Gastrocnemius medialis (tissue), 4 donors: ENCODE measurements around the gene KCNAB1. TPM values are rescaled to one million over a fixed set of nuclear protein-coding genes. Genes with fewer than 3 reads are reported as not detected.

Source experiments
- ATAC-seq, 2 donors: fragments of 150-250 bp; one replicate each; pipeline ENCODE4 v1.9.1; 2016
- DNase-seq, 2 donors: peaks; one replicate each; pipeline ENCODE4 v3.0.0-alpha.2; 2019
- H3K27ac ChIP-seq, 4 donors: fragments of 200-600 bp; sonication (generic); 1 replicate in 1 of 4; 2 replicates in 3 of 4; pipeline ENCODE4 v1.5.1; 2016 to 2018; ENCODE audit warnings: mild to moderate bottlenecking in 2 of 4, moderate library complexity in 1 of 4
- H3K27me3 ChIP-seq, 3 donors: fragments of 200-600 bp; sonication (generic) in 2 of 3; 1 replicate in 1 of 3; 2 replicates in 2 of 3; pipeline versions ENCODE4 v1.5.1 to v1.6.0; 2016 to 2019; ENCODE audit warnings: mild to moderate bottlenecking in 1 of 3, moderate library complexity in 1 of 3
- H3K36me3 ChIP-seq, 2 donors: fragments of 200-600 bp; sonication (generic) in 1 of 2; one replicate each; pipeline ENCODE4 v1.5.1; 2017 to 2018
- H3K4me1 ChIP-seq, 2 donors: fragments of 200-600 bp; sonication (generic) in 1 of 2; one replicate each; pipeline ENCODE4 v1.5.1; 2016 to 2017; ENCODE audit warnings: mild to moderate bottlenecking in 2 of 2
- H3K4me3 ChIP-seq, 4 donors: fragments of 200-600 bp; sonication (generic) in 3 of 4; 1 replicate in 1 of 4; 2 replicates in 3 of 4; pipeline ENCODE4 v1.5.1; 2016 to 2019; ENCODE audit warnings: mild to moderate bottlenecking in 2 of 4
- H3K9me3 ChIP-seq, 3 donors: fragments of 200-600 bp; sonication (generic) in 2 of 3; 1 replicate in 1 of 3; 2 replicates in 2 of 3; pipeline ENCODE4 v1.5.1; 2016 to 2019
- POLR2A ChIP-seq, 2 donors: fragments of 450-650 bp; IDR thresholded peaks; one replicate each; pipeline ENCODE4 v1.6.1; 2017; ENCODE audit warnings: antibody characterized with exemption in 2 of 2, mild to moderate bottlenecking in 2 of 2, moderate library complexity in 2 of 2
- in situ Hi-C, 4 donors: fragments of 200-750 bp; cut with MboI; loops; one replicate each; pipeline versions ENCODE4 v1.15.0 to v1.8.0; 2017; ENCODE audit warnings: low sequenced_read_pairs in 4 of 4
- intact Hi-C: fragments of 100-400 bp; cut with DNase I; formaldehyde crosslinking; loops from one replicate; pipeline ENCODE4 v1.15.1; 2023; ENCODE audit warnings: low total_unique reads
- total RNA-seq, 4 donors: library from RNA; depleted of rRNA; stranded (reverse); fragments of >200 nt; gene quantifications; one replicate each; pipeline versions ENCODE4 v1.1.0 to v1.2.3, GENCODE V29; 2016
- TF ChIP-seq, protein P1 (sequence below), 5 experiments: fragments of 450-650 bp in 3 of 5; fragments of 200-600 bp in 2 of 5; sonication (generic) in 2 of 5; IDR thresholded peaks in 4 of 5; conservative IDR thresholded peaks in 1 of 5; 1 replicate in 4 of 5; 2 replicates in 1 of 5; pipeline ENCODE4 v1.5.1; 2016 to 2019; ENCODE audit warnings: antibody characterized with exemption in 5 of 5, mild to moderate bottlenecking in 3 of 5, moderate library complexity in 3 of 5

Gene KCNAB1
- total RNA-seq, 4 donors from 2014 or later: 0.46 to 3.6 (median 1.9) TPM

DNA sequence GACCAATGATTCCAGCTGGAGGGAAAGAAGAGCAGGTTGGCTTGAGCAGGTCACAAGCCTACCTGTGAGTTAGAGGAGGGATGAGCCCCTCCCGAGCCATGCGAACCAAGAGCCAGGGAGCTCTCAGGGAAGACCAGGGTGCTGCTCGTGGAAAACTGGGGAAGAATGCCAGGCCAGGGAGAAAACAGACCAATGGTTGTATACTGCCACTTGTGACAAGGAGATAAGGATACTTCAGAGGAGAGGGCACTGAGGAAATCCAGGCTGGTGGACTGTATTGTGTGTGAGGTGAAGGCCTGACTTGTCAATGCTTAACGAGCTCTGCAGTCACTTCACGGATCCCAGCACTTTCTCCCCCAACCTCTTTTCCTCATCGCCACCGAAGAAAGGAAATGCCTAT is 256.9 kb downstream of the KCNAB1 start:
- Histone ChIP-seq H3K9me3 (no peaks in the 10 kb centered on the region), H3K4me1 (no peaks in the 10 kb centered on the region), H3K27me3 (no peaks in the 10 kb centered on the region), H3K4me3 (no peak overlapping the region), H3K27ac (no peak overlapping the region), H3K36me3 (no peaks in the 10 kb centered on the region)
- in situ Hi-C loops (no loop called here), intact Hi-C loops (no loop called here)
- TF ChIP-seq, protein P1, sequence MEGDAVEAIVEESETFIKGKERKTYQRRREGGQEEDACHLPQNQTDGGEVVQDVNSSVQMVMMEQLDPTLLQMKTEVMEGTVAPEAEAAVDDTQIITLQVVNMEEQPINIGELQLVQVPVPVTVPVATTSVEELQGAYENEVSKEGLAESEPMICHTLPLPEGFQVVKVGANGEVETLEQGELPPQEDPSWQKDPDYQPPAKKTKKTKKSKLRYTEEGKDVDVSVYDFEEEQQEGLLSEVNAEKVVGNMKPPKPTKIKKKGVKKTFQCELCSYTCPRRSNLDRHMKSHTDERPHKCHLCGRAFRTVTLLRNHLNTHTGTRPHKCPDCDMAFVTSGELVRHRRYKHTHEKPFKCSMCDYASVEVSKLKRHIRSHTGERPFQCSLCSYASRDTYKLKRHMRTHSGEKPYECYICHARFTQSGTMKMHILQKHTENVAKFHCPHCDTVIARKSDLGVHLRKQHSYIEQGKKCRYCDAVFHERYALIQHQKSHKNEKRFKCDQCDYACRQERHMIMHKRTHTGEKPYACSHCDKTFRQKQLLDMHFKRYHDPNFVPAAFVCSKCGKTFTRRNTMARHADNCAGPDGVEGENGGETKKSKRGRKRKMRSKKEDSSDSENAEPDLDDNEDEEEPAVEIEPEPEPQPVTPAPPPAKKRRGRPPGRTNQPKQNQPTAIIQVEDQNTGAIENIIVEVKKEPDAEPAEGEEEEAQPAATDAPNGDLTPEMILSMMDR (IDR thresholded peaks at IDR 0.05 in 4 of 5, conservative IDR thresholded peaks at IDR 0.05 in 1 of 5): no peak
- TF ChIP-seq POLR2A (IDR thresholded peaks at IDR 0.05): no peak
- DNase-seq (no peak), ATAC-seq (no peak)

DNA sequence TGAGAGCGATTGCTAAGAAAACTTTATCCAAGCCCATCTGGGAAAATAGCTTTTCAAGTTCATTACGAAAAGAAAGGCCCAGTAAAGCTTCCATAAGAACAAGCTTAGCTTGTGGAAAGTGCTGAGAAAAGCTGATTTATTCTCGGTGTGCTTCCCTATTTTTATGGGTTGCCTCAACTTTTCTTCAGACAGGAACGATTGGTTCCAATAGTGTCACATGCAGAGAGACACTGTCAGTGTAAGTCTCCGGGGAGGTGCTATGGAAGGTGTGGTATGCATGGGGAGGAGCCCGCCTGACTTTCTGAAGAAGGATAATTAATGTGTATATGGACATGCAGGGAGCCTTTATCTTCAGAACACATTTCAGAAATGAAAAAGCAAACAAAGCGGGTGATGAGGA is 257.3 kb downstream of the KCNAB1 start:
- Histone ChIP-seq H3K4me3 (no peak overlapping the region), H3K4me1 (no peaks in the 10 kb centered on the region), H3K9me3 (no peaks in the 10 kb centered on the region), H3K27me3 (no peaks in the 10 kb centered on the region), H3K27ac (no peak overlapping the region), H3K36me3 (no peaks in the 10 kb centered on the region)
- ATAC-seq: no peak
- no peak for DNase-seq
- in situ Hi-C loops: no loop called here
- no peak for TF ChIP-seq POLR2A (IDR thresholded peaks at IDR 0.05)
- TF ChIP-seq, protein P1 (IDR thresholded peaks at IDR 0.05 in 4 of 5, conservative IDR thresholded peaks at IDR 0.05 in 1 of 5): no peak
- intact Hi-C loops: no loop called here

DNA sequence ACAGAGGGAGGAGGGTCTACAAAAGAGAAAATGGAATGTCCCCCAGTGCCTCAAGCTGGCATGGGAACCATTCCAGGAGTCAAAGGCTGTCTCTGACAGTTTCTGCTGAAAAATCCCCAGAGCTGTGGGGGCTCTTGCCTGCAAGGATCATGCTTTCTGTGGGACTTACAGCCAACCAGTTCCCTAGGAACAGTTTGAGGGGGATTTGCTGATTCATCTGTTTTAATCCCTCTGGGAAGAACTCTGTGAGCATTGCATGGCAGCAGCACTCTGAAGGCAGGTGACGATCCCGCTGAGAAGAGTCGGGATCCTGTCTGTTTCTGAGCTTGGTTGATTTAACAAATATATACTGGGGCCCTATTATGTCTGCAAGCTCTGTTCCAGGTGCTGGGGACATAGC is 258.5 kb downstream of the KCNAB1 start:
- intact Hi-C loops: no loop called here
- no peaks in the 10 kb centered on the region for H3K9me3 ChIP-seq
- H3K4me1 ChIP-seq: no peaks in the 10 kb centered on the region
- in situ Hi-C loops: no loop called here
- H3K27ac ChIP-seq: no peak overlapping the region
- H3K4me3 ChIP-seq: no peak overlapping the region
- no peak for ATAC-seq
- no peak for TF ChIP-seq POLR2A (IDR thresholded peaks at IDR 0.05)
- TF ChIP-seq, protein P1 (IDR thresholded peaks at IDR 0.05 in 4 of 5, conservative IDR thresholded peaks at IDR 0.05 in 1 of 5): no peak
- DNase-seq: no peak
- H3K36me3 ChIP-seq: no peaks in the 10 kb centered on the region
- H3K27me3 ChIP-seq: no peaks in the 10 kb centered on the region

DNA sequence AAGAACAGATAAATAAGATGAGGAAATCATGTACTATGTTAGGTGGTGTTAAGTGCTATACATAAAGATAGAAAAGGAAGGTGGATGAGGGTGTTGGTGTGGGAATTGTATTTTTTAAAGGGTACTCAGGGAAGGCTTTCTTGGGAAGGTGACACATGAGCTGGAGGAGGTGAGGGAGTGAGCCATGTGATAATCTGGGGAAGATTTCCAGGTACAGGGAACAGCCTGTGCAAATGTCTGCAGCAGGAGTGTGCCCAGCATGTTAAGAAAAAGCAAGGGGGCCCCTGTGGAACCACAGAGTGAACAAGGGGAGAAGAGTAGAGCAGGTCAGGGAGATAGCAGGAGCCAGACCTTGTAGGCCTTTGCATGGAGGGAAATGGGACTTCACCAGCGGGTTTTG is 258.9 kb downstream of the KCNAB1 start:
- TF ChIP-seq POLR2A (IDR thresholded peaks at IDR 0.05): no peak
- TF ChIP-seq, protein P1 (IDR thresholded peaks at IDR 0.05 in 4 of 5, conservative IDR thresholded peaks at IDR 0.05 in 1 of 5): no peak
- Histone ChIP-seq H3K4me3 (no peak overlapping the region), H3K36me3 (no peaks in the 10 kb centered on the region), H3K4me1 (no peaks in the 10 kb centered on the region), H3K27me3 (no peaks in the 10 kb centered on the region), H3K9me3 (no peaks in the 10 kb centered on the region), H3K27ac (no peak overlapping the region)
- in situ Hi-C loops (no loop called here), intact Hi-C loops (no loop called here)
- no peak for DNase-seq
- no peak for ATAC-seq

DNA sequence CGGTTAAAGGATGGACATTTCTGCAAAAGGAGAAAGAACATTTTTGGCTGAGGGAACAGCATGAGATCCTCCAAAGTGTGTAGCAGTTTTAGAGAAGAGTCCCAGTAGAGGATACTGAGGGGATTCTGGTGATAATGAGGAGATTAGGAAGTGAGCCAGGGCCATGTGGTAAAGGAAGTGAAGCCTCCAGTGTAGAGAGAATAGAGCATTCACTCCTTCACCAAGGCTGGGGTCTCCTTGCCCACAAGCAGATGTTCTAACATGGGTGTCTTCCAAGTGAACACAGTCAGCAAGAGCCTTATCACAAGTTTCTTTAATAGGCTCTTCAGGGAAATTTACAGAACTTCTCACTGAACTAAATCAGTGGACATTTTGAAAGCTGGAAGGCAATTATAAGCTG is 260.9 kb downstream of the KCNAB1 start:
- intact Hi-C loops (no loop called here), in situ Hi-C loops (no loop called here)
- ATAC-seq (no peak), DNase-seq (no peak)
- no peak for TF ChIP-seq POLR2A (IDR thresholded peaks at IDR 0.05)
- TF ChIP-seq, protein P1 (IDR thresholded peaks at IDR 0.05 in 4 of 5, conservative IDR thresholded peaks at IDR 0.05 in 1 of 5): no peak
- Histone ChIP-seq H3K9me3 (no peaks in the 10 kb centered on the region), H3K27ac (no peak overlapping the region), H3K4me1 (no peaks in the 10 kb centered on the region), H3K27me3 (no peaks in the 10 kb centered on the region), H3K36me3 (no peaks in the 10 kb centered on the region), H3K4me3 (no peak overlapping the region)
